PC-9 (cell line): ENCODE data around the gene CILP.
"Not testable (repeated sequence)": the region's sequence is repeated elsewhere in the genome, so short reads cannot be mapped to it uniquely, and the experiment has no call there.

ENCODE experiments used
- CTCF ChIP-seq: fragments of 200-600 bp; sonication (generic); conservative IDR thresholded peaks from 2 replicates; pipeline ENCODE4 v1.6.1; 2017; ENCODE audit warnings: mixed run types, antibody characterized with exemption, mild to moderate bottlenecking, moderate library complexity
- EZH2 ChIP-seq: fragments of 200-600 bp; sonication (generic); IDR thresholded peaks from 2 replicates; pipeline ENCODE4 v1.8.0; 2017; ENCODE audit warnings: antibody characterized with exemption, low read depth

GRCh38 chr15:65236443-65236842, 25.2 kb upstream of the CILP start:
- TF ChIP-seq EZH2, CTCF: not testable (repeated sequence)
